Measurements from ENCODE around the gene FMN1. TPM values are rescaled to one million over a fixed set of nuclear protein-coding genes. Genes with fewer than 3 reads are reported as not detected.

The FMN1 gene
- total RNA-seq, 1 donor from 2014 or later: 5.3 TPM

DNA sequence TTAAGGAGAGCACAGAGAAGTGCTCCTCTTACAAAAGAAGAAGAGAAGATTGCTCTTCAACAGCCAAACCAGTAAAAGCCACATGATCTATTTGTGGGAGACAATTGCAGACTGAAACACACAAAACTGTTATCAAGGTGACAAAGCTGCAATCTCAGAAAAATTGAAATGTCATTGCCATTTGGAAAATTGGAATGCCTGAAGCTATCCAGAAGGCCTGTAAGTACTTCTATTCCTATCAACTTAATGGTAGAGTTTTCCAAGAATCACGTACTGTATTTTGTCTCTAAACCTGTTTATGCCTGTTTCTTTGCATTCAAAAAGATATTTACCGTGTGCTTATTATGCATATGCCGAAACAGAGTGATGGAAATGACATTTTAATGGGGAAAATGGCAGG, 272.0 kb downstream of the FMN1 start:
- no peak for DNase-seq

DNA sequence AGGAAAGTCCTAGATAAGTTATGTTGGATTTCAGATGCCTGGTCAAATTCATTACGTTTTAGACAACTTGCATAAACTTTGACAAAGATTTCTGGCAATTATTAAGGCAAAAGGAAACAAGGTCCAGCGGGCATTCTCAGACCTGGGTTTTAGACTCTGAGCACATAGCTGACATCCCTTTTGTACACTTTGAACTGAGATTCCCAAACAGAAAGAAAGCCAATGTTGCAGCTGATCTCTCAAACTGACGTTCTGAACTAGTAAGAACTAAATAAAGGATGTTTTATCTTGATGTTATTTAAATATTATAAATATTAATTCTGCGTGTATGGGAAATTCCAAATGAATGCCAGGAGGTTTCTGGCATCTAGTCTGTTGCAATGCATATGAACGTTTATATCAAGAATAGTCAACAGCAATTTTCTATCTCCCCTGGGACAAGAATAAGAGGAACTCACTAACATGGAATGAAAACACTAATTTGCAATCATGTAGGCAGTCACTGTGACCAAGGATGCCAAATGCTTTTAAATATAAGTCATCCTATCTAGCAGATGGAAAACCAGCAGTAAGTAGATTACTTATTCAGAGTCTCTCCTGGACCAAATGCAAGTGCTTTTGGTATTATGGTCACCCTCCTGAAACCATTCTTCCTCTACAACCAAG, 274.6 kb downstream of the FMN1 start:
- DNase-seq: no peak

DNA sequence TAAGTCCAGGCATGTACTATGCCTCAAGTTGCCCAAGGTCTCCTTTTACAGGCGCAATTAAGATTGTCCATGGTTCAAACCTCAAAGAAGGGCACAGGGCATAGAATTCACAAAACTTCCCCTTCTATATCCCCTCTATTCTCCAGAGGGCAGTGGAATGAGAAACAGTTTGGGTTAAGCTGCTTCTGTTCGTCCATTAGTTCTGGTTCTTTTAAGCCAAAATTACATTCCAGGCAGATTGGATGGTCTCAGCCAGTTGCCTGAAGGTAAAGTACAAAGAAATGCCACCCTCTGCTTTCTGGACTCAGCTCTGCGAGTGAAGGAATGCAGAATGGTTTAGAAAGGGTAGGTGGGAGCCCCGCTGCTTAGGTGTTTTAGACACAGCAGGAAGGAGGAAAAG, 276.0 kb downstream of the FMN1 start:
- peak; percentile 18 for DNase-seq

DNA sequence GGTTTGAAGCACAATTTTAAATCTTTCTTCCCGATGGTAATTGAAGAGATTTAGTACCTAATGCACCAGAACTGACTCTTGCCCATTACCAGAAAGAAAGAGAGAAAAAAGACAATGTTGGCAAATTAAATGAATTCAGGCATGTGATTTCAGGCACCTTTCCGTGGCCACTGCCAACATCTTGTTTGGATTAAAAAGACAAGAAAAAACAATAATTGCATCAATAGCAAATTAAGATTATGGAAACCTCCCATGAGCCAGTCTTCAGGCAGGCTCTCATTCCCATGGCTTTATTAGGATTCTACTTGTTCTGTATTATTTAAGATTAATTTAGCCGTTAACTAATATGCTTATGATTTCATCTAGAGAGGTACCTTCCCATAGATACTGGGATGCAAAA, 283.7 kb downstream of the FMN1 start:
- no peak for DNase-seq

DNA sequence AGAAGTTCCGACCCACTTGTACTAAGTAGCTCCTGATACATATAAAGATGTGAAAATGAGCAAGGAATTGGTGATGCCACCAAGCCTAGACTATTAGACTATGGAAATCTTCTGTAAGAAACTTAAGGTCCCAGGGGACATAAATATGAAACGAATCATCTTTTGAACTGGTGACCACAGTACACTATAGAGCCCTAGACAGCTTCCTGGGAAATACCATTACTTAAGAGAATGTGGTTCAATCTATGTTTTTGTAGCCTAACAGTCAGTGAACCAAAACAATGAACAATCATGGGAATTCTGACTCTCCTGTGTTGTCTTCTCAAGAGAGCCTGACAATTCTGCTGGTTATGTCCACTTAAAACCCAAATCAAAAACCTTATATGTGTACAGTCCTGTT, 285.1 kb downstream of the FMN1 start:
- no peak for DNase-seq

DNA sequence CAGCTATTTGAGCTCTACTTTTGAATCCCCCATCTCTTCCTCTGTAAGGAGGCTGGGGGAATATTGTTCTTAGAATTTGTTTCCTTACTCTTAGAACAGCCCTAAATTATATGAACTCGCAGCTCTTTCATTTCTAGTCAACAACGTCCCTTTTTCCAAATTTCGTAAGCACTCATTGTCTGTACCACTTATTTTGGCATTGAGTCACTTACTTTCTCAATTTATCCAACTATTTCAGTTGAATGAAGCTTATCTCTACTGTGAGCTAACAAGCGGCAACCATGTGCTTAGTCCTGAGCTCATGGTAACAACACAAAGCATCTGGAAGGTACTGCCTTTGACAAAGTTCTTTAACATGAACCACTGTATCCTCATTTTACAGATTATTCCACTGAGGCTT, 285.6 kb downstream of the FMN1 start:
- DNase-seq: no peak

DNA sequence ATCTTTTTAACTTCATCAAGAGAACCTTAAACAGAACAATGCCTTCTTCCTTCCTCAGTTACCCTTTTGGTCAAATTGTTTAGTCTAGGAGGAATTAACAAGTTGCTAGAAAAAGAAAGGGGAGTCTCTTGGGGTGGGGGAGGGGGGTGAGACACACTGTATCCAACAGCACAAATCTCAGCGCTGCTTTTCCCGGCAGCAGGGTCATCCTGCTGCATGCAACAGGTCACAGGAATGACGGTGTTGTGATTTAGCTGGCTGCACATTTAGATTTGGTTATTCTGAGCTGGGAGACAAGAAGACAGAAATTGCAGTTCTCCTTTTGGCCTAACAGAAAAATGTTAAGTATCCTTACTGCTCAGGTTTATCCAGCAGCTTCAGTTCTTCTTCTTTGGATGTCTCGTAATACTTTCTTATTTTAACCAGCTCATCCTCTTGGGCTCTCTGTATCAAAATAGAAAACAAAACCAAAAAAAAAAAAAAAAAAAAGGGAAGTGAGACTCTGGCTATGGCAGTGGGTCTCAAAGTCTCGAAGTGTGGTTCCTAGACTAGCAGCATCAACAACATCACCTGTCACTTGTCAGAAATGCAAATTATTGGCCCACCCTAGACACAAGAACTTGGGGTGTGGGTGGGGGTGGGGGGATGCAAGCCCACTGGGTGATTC, 286.2 kb downstream of the FMN1 start:
- no peak for DNase-seq

DNA sequence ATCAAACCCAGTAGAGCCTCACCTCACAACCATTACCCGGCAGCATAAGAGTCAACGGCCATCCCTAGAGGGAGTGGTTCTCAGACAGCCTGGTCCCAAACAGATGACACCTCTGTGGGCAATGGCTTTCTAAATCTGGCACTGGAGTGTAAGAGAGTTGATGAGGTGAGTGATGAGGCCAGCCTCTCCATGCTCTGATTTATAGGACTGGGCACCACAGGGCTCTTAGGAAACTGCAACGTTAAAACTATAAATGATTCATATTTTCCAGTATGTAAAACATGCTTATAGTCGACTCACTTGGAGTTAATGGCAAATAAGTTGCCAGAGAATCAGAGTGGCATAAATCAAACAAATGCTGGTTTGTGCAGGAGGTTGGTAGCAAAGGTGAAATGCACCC, 289.0 kb downstream of the FMN1 start:
- DNase-seq: no peak

DNA sequence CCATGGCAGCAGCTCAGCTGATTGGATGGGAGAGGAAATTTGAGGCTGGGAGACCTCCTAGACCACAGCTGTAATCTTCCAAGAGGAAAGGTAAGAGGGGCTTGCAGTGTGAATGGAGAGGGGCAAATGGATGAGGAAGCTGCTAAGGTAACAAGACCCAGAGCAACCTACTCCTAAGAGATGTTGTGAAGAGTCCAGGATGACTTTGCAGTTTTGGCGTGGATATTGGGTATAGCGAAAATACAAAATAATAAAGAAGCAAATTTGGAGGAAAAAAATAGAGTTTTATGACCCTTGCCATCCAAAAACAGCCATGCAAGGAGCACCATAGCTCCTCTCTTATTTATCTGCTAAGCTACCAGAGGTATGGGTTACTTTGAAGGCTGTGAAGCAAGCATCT, 290.1 kb downstream of the FMN1 start:
- no peak for DNase-seq

DNA sequence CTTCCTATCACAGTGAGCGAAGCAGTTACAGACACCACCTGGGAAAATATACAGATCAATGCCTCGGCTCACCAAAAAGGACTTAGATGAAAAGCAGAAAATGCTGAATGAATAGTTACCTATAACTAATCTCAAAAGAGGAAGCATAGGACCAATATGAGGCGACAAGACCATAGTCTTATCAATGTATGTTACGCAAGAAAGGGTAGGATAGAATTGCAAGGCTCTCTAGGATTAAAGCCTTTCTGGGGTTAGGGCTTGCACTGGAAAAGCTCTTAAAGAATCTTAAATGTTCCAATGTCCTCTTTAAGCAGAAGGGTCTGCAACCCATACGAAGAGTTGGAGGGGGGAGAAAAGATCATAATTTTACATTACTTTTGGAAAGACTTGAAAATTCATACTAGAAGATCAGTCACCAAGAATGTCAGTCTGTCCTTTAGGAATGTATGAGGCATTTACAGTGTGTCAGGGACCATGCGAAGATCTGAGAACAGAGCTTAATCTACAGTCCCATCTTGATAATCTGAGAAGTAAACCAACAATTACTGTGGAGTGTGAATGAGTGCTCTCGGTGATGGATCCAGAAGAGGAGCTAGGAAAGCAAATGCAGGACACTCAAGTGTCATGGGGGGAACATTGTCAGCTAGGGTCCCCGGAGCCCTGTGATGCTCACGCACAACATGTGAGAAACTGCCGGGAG, 290.8 kb downstream of the FMN1 start:
- no peak for DNase-seq

DNA sequence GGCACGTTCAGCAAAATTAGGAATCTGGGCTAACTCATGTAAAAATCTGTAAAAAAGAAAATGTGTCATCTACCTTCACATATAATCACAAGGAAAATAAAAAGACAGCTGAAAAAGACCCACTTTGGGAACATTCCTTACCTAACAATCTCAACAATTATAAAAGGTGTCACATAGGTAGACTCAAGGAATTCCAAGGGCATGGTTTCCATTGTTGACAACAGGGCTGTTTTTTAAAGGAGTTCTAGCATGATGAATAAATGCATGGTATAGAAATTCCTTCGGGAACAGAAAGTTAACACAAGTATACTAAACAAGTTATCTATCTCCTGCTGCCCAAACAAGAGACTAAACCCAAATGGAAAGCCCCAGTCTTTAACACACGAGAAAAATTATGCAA, 292.5 kb downstream of the FMN1 start:
- no peak for DNase-seq

DNA sequence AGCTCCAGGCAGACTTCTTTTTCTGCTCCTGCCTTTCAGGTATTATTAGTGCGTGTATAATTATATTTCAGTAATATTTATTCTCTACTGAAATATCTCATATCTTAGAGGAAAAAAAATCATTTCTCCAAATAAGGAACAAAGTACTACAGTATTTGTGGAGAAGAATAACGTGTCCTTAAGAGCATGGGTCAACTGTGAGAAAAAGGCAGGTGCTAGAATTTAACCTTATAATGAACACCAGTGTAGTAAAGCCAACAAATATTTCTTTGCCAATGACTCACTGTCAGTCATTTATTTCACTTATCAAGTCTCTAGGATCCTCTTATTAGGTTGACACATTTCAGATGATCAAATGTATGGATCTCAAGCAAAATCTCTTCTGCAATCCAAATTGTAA, 293.3 kb downstream of the FMN1 start:
- DNase-seq: no peak

DNA sequence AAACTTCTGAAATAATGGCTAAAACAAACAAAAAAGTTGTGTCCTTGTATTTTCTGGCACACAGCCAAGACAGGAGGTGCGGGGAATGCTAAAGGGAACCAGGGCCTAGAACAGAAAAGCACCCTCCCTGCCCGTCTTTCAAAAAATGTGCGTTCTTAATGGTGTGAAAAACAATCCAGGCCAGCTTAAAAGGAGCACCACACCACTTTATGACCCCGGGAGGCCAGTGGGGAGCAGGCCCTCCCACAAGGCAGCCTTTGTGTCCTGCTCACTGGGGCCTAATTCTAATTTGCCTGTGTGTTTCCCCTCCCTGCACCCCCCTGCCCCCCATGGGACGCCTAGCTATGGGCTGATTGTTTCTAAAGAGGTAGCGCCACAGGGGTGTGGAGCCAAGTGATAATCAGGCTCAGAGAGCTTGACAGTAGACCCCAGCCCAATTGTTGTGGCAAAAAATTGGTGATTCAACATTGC, 295.4 kb downstream of the FMN1 start:
- DNase-seq: no peak

DNA sequence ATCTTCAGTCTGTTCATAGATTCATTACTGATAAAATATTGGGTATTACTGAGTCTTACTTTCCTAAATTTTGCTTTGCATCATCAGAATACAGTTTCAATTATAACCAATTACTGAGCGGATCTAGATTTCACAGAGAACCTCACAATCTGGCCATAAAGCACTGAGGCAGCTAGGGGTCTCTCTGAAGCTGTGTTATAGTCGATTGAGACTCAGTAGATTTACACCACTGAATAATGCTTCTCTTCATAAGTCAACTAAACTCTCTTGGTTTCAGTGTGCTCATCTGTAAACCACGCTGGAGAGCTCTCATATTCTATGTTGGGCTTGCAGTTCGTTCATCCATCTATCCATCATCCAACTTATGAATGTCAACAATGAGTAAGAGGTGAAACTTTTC, 296.1 kb downstream of the FMN1 start:
- no peak for DNase-seq

DNA sequence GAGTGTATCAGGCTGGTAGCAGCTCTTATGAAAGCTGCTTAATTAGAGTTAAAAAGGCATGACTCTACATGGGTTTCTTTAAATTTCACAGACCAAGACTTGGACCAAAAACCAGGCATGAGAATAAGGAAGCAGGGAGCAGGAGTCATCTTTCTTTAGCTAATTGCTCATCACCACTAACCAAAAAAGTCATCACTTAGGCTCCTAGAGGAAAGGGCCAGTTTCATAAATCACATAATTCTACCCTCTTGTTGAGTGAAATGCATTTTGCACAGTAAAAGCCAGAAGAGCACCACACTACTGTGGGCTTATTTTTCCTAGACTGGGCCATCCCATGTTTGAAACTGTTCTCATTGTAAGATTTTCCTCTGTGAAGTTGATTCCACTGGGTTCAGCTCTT, 301.1 kb downstream of the FMN1 start:
- no peak for DNase-seq

DNA sequence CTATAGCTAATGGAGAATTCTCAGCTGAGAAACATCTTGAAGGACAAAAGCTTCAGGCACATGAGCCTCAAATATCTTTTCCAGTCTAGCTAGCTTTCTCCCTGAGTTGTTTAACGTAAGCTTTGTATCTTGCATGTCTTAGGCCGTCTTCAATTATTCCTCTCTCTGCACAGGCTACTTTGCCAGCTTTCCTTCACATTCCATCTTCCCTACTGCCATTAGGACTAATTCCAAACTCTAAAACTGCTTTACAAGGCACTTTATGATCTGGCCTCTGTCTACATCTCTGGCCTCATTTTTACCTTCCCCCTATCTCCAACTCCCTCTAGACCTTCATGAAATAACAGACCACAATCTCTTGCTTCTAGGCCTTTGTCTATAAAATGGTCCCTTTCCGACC, 305.3 kb downstream of the FMN1 start:
- DNase-seq: no peak

DNA sequence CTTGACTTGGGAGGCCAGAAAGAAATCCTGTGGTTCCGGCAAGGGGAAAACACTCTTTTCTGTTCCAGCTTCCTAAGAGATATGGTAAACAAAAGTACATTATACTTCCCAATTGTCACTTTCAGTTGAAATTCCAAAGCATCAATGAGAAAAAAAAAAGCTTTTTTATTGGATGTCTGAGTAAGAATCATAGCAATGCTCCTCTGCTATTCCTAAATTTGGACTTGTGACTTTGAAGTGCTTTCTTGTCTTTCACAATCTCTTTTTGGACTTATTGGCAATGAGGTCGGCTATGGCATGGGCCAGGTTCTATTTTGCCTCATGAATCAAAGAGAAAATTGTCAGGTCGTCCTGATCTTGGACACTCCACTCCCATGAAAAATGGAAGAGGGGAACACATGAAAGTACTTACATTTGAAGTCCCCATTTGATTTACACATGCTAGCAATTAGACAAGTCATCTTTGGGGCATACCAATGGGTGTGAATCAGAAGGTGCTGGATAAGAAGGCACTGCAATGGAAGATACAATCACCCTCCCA, 306.2 kb downstream of the FMN1 start:
- DNase-seq: no peak

DNA sequence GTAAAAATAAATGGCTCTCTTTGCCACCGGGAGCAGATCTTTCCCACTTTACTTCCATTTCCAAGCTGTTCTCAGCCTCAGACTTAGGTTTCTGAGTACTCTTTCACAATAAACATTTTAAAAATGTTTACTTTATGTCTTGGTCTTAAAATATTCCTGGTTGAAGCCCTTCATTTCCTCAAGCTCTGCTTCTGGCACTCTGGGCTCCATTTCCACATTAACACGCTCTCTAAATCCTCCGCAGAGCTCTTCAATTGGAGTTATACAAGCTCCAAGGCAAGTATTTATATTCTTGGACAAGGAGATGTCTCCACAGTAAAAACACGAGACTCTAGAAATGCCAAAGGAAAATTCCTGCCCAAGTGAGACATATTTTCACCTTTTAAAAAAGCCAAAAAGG, 307.4 kb downstream of the FMN1 start:
- DNase-seq: no peak

DNA sequence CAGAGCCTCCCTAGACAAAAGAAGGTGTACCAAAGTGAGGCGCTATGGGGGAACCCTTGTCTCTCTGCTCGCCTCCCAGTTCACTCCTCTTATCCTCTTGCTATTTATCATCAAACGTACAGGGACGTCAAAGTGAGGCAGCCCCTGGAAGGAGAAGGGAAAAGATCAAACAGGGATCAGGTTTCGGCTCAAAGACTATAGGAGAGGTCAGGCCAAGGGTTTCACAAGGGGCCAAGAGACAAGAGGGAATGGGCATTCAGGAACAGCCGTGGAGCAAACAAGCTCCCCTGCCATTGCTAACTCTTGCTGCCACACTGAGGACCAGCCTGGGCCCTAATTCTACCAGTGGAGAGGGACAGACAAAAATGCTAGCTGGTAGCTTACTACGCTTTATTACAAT, 308.1 kb downstream of the FMN1 start:
- DNase-seq: no peak

DNA sequence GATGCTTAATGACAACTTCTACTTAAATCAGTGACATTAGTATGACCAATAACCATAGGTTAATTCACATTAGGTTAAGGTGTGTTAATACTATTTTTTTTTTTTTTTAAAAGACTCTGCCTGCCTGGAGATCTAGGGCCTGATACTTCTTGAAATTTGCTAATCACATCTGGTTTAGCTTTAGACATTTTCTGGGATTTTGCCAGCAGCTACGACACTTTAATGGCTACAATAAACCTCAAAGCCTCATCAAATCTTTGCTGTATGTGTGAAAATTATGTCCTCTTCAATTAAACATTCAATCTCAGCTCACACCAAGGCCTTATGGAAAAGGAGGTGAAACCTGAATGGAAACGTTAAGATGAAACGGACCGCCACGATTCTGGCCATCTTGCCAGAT, 308.8 kb downstream of the FMN1 start:
- no peak for DNase-seq

DNA sequence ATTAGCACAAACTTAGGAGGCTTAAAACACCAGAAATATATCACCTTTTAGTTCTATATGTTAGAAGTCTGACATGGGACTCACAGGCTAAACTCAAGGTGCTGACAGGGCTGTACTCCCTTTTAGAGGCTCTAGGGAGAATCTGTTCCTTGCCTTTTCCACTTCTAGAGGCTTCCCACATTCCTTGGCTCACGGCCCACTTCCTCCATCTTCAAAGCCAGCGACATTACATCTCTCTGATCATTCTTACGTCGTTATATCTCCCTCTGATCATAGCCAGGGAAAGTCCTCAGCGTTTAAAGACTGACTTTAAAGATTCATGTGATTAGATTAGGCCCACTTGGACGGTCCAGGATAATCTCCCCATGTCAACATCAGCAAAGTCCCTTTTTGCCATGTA, 310.4 kb downstream of the FMN1 start:
- DNase-seq: no peak

DNA sequence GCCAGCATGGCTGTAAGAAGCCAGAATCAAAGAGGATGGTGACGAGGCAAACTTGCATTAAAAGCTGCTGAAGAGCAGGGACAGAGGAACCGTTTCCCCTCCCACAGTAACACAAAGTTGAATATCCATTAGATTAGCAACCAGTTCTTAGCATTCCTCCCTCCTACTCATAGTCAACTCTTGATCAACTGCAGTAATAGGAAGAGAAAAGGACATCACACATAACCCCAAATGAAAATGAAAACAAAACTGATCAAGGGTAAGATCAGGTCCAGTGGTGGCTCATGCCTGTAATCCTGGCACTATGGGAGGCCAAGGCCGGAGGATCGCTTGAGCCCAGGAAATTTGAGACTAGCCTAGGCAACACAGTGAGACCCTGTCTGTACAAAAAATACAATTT, 311.6 kb downstream of the FMN1 start:
- DNase-seq: no peak

DNA sequence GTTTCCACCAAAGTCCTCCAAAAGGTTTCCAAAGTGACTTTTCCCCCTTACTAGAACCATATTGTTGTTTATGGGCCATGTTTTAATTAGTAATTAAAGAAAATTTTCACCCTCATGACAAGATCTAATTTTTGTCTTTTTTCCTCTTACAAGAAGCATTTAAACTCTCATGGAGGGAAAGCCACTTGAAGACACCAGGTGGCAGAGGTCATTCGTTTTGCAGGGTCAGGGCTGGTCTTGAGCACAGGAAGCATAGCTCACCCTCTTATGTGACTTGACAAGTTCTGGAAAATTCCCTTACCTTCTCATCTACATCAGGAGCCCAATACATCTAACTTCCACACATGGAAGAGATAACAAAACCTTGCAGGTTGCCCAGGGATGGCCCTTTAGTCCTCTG, 313.0 kb downstream of the FMN1 start:
- DNase-seq: no peak

DNA sequence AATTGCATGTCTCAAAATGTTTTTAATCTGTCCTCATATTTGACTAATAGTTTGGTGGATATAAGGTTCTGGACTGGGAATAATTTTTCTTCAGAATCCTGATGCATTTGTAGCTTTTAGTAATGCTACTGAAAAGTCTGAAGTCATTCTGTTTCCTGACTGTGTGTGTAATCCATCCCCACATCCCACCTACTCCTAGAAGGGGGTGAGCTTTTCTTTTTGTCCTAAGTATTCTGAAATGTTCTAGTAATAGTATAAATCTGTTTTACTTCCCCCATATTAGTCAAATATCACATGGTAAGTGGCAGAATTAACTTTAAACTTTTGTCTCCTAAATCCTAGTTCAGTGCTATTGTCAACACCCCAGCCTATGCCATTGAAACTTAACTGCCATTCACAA, 313.9 kb downstream of the FMN1 start:
- DNase-seq: no peak

Measured in tongue (tissue), 2 donors.